Measurements from ENCODE around the gene CHST5.

CHST5 gene

GRCh38 chr16:75481475-75481874 is 54.4 kb downstream of the CHST5 start:
- Histone ChIP-seq H3K36me3 (ENCODE audit: control insufficient read depth in 5 of 5, insufficient read depth in 5 of 5, low read length in 5 of 5) (no peaks in the 10 kb centered on the region), H3K9ac (ENCODE audit: low read length in 5 of 5) (no peak overlapping the region), H3K27me3 (ENCODE audit: control insufficient read depth in 5 of 5, insufficient read depth in 4 of 5, low read length in 5 of 5) (peaks cover 0 to 13% (median 7%) of the 10 kb centered on the region in 5 donors), H3K9me3 (ENCODE audit: control insufficient read depth in 5 of 5, low read length in 5 of 5) (no peaks in the 10 kb centered on the region), H3K4me1 (ENCODE audit: control insufficient read depth in 5 of 5, insufficient read depth in 5 of 5, low read length in 5 of 5) (no peaks in the 10 kb centered on the region), H3K4me3 (ENCODE audit: low read depth in 1 of 5, low read length in 5 of 5) (no peak overlapping the region), H3K27ac (ENCODE audit: low read depth, low read length) (no peak overlapping the region)

DNA sequence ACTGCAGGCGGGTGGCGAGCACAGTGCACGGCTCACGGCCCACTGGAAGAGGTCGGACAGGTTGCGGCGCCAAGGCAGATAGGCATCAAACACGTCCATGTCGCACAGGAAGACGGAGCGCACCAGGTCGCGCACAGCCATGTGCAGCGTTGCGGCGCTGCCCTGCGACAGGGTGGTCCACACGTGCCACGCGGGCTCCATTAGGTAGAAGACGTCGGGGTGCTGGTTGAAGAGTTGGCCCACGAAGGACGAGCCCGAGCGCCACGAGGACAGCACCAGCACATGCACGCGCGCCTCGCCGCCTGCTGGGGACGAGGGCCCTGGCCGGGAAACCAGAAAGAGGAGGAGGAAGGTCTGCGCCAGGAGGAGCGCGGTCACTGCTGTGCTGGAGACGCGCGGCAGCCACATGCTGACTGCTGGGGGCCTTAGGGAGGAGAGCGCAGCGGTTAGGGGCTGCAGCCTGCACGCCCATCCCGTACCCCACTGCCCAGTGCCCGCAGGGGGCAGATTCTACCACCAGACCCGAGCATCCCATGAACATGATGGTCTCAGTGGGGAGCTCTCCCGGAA is 56.4 kb downstream of the CHST5 start:
- Histone ChIP-seq H3K4me3 (ENCODE audit: low read depth in 1 of 5, low read length in 5 of 5) (no peak overlapping the region), H3K9ac (ENCODE audit: low read length in 5 of 5) (no peak overlapping the region), H3K27me3 (ENCODE audit: control insufficient read depth in 5 of 5, insufficient read depth in 4 of 5, low read length in 5 of 5) (peaks cover 0 to 7% (median 6%) of the 10 kb centered on the region in 5 donors), H3K27ac (ENCODE audit: low read depth, low read length) (no peak overlapping the region), H3K4me1 (ENCODE audit: control insufficient read depth in 5 of 5, insufficient read depth in 5 of 5, low read length in 5 of 5) (no peaks in the 10 kb centered on the region), H3K36me3 (ENCODE audit: control insufficient read depth in 5 of 5, insufficient read depth in 5 of 5, low read length in 5 of 5) (no peaks in the 10 kb centered on the region), H3K9me3 (ENCODE audit: control insufficient read depth in 5 of 5, low read length in 5 of 5) (no peaks in the 10 kb centered on the region)

Measured in subcutaneous abdominal adipose tissue (tissue), 5 donors.